H54 (cell line): ENCODE measurements around the gene SFN.

Experiments
- DNase-seq: peaks from one replicate; pipeline ENCODE4 v3.0.0; 2011; ENCODE audit warnings: low spot score, mixed read lengths; ENCODE audit not compliant: insufficient read length
- FAIRE-seq: peaks from 3 replicates; lab custom pipeline; 2011; peaks lifted over from hg19 to GRCh38; lab: Jason Lieb, UNC
- POLR2A ChIP-seq: IDR thresholded peaks from 2 replicates; pipeline ENCODE4 v1.6.1; 2011; ENCODE audit warnings: low read depth, mild to moderate bottlenecking, low read length

SFN gene

DNA sequence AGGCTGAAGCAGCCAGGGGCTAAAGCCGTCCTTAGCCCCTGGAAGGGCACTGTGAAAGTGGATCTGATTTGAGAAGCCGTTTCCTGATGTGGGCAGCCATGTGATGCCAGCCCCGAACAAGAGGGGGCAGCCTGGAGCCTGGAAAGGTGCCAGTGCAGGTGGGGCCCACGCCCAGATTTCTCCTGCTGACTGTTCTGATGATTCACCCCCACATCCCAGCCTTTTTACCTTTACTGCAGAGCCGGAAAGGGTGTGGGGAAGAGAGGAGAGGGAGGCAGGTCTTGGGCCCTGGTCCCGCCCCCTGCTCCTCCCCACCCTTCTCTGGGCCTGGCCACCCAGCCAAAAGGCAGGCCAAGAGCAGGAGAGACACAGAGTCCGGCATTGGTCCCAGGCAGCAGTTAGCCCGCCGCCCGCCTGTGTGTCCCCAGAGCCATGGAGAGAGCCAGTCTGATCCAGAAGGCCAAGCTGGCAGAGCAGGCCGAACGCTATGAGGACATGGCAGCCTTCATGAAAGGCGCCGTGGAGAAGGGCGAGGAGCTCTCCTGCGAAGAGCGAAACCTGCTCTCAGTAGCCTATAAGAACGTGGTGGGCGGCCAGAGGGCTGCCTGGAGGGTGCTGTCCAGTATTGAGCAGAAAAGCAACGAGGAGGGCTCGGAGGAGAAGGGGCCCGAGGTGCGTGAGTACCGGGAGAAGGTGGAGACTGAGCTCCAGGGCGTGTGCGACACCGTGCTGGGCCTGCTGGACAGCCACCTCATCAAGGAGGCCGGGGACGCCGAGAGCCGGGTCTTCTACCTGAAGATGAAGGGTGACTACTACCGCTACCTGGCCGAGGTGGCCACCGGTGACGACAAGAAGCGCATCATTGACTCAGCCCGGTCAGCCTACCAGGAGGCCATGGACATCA lies at the start of gene SFN:
SFN (plus strand) TSS at position 369 of the 904 bp plus-strand sequence; CDS start at position 433, 64 bp downstream.
- FAIRE-seq (peak; percentile 81), DNase-seq (peak; percentile 50)
- TF ChIP-seq POLR2A, result no peak

DNA sequence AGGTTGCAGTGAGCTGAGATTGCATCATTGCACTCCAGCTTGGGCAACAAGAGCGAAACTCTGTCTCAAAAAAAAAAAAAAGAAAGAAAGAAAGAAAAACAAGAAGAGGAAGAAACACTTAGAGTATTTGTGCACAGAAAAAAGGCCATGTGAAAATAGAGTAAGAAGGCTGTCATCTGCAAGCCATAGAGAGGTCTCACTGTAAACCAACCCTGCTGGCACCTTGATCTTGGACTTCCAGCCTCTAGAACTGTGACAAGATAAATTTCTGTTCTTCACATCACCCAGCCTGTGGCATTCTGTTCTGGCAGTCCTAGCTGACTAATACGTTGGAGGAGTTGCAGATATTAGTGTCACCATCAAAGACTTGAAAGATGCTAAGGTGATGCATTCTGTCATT lies 48.6 kb upstream of the SFN start:
- FAIRE-seq (no peak), DNase-seq (no peak)
- no peak for TF ChIP-seq POLR2A

DNA sequence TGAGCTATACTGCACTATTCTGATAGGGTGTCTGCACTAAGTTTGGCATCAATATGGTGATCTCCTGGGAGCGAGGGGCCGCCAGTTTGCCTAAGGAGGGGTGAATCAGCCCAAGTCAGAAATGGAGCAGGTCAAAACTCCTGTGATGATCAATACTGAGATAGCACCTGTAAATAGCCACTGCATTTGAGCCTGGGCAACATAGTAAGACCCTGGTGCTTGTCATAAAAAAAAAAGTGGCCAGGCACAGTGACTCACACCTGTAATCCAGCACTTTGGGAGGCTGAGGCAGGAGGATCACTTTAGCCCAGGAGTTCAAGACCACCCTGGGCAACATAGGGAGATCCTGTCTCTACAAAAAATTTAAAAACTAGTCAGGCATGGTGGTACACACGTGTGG lies 48.1 kb upstream of the SFN start:
- DNase-seq, result no peak
- FAIRE-seq, result no peak
- no peak for TF ChIP-seq POLR2A

DNA sequence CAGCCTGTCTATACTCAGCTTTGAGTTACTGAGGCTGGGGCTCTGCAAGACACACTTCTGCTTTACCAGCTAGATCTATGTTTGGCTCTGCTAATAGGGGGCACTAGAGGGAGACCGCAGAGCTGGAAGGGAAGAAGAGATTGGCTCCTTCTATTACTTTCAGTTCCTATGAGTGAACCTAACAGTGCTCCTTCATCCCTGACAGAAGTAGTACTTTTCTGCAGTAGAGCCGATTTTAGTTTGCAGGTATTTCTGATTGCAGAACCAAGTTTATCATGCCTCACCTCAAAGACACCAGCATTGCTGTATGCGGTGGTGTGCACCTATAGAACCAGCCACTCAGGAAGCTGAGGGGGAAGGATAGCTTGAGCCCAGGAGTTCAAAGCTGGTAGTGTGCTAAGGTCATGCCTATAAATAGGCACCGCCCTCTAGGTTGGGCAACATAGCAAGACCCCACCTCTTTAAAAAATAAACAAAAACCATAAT lies 42.1 kb upstream of the SFN start:
- FAIRE-seq (no peak), DNase-seq (no peak)
- TF ChIP-seq POLR2A, result no peak

DNA sequence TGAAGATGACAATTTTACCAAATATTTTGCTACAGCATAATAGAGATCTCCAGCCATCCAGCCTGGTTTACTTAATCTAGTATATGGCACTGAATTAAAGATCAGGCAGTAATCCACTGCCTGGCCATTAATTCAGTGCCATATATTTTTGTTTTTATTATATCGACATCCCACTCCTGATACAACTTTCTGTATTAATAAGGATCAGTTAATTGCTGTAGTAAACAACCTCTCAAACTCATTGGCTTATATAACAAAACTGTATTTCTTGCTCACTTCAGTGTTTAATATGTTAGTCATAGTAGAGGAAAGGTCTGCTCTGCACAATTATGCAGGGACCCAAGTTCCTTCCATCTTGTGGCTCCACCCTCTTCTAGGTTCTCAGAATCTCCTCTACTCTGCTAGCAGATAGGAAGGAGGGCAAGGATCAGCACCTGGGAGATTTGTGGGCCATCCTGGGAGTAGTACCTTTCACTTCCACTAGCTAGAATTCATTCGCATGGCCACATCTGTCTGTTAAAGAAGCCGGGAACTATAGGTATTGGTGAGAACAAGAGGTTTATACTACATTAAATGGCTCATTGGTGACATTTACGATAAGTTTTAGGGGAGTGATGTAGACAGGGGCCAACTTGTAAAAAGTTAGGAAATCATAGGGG lies 40.1 kb upstream of the SFN start:
- FAIRE-seq (no peak), DNase-seq (no peak)
- TF ChIP-seq POLR2A, result no peak

DNA sequence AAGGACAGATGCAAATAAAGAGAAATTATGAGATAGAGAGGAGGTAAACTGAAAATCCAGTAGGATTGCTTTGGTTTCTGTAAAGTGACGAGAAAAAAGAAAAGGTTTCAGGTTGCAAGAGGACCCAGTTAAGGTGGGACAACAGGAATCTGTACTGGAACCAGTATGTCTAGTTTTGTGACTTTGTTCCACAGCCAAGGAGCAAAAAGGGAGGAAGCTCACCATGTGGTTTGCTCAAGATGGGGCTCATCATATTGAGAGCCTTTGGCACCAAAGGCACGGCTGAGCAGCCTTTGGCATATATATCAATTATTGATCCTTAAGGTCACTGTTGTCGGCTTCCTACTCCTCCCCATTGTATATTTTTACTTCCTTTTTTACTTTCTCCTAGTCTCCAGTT lies 38.2 kb upstream of the SFN start:
- FAIRE-seq, result no peak
- no peak for TF ChIP-seq POLR2A
- no peak for DNase-seq

DNA sequence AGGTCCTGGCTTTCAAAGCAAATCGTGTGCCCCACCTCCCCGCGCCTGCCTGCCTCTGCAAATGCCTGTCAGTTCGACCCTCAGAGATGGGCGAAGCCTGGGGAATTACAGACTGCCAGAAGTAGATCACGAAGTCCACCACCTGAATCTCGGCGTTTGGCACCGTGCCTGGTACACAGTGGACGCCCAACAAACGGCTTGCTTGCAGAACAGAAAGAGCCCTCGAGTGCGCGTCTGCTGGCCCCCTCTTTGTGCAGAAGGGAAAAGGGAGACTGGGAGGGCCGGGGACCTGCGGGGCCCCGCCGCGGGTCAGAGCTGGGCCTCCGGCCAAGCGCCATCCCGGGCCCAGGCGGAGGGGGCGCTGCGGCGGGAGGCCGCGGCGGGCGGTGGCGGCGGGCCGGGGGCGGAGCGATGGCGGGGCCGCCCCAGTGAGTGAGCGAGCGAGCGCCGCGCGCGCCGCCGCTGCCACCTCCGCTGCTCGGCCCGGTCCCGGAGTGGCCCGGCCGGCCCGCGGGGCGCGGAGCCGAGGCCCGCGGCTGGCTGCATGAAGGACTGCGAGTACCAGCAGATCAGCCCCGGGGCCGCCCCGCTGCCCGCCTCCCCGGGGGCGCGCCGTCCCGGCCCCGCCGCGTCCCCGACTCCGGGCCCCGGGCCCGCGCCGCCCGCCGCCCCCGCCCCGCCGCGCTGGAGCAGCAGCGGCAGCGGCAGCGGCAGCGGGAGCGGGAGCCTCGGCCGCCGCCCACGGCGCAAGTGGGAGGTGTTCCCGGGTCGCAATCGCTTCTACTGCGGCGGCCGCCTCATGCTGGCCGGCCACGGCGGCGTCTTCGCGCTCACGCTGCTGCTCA lies 36.5 kb upstream of the SFN start, which contains the start of gene ZDHHC18:
ZDHHC18 (plus strand) TSS at position 428 of the 845 bp plus-strand sequence; CDS start at position 545, 117 bp downstream.
- peak; percentile 55; the same call in 1 of the 2 replicates for TF ChIP-seq POLR2A
- no peak for FAIRE-seq

DNA sequence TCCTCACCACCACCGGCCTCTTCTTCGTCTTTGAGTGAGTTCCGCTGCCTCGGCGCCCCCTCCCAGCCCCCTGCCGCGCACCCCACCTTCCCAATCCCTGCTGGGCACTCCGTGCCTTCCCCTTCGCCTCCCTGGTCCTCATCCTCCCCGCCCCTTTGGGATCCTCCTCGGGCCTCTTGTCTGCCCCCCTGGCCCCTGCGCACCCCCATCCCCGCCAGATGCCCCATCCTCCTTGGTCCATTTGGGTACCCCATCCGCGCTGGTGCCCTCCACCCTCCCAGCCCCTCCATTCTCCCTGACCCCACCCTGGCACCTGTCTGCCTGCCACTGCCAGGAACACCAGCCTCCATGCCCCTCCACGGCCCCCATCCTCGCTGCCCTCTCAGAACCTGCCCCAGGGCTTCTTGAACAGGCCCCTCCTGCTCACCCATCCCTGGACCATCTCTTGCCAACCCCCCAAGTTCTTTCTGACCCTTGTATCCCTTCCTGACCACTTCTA lies 35.8 kb upstream of the SFN start:
- no peak for TF ChIP-seq POLR2A
- DNase-seq (no peak), FAIRE-seq (no peak)

More for the DNA sequence above, 36.5 kb upstream of the SFN start, which contains the start of gene ZDHHC18:
- peak; percentile 61 for DNase-seq

DNA sequence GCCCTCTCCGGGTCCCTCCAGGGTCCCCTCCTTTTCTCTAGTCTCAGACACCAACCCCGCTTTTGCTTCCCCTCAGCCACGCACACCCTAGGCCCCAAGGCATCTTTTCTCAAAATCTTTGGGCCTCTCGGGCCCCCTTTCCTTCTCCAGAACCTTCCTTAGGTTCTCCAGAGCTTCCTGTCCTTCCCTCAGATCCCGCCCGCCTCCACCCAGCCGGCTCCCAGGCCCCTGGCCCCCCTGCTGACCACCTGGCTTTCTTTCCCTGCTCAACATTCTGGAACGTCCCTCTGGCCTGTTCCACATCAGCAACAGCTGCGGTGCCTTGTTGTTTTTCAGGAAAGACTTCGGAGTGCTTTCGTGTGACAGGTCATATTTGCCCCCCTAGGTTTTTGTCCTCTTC lies 35.3 kb upstream of the SFN start:
- no peak for FAIRE-seq
- TF ChIP-seq POLR2A, result no peak
- no peak for DNase-seq

DNA sequence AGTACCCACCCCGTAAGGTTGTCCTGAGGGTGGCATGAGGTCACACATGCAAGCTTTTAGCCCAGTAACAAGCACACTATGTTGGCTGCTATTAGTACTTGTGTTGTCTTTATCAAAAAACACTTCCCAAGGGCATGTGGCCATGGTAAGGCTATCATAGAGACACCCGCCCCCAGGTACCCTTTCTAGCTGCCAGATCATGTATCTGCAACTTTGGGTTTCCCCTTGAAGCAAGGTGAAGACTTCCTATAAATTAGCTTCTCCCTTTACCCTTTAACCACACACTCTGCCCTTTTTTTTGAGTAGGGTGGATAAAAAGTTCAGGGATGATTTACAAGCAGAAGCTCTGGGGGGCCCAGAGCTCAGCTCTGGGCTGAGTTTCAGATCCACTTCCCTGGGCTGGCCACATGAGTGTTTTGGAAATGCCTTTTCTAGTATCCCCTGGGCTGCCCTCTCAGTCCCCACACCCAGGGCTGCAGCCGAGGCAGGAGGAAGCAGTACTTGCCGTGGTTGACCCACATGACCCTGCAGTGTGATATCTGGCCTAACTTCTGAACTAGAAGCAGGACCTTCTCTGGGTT lies 34.4 kb upstream of the SFN start:
- TF ChIP-seq POLR2A, result no peak
- DNase-seq, result no peak
- FAIRE-seq, result no peak

DNA sequence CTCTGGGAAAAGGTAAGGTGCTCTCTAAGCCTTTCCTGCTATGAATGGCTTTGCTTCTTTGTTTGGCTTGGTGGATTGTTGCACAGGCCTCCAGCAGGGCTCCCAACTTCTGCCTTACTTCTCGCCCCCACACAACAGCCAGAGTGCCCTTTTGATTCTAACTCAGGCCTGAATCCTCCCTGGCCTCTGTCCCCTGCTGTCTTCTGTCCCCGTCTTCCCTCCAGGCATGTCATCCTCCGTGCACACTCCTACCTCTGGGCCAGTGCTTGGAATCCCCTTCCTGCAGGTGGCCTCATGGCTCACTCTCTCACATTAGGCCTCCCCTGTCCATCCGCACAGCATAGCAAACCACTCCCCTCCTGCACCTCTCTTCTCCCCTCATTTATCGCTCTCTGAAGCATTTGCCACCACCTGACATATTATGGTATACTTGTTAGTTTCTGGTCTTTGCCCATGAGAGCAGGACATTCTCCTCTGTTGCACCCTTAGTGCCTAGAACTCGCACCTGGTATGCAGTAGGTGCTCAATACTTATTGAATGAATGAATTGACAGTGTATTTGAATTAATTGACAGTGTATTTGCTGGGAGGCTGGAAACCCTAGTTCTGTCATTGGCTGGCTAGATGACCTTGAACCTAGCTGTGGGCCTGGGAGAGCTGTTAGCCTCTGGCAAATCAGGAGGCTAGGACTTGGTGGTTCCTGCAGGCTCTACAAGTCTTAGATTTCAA lies 33.6 kb upstream of the SFN start:
- FAIRE-seq (no peak), DNase-seq (no peak)
- no peak for TF ChIP-seq POLR2A

DNA sequence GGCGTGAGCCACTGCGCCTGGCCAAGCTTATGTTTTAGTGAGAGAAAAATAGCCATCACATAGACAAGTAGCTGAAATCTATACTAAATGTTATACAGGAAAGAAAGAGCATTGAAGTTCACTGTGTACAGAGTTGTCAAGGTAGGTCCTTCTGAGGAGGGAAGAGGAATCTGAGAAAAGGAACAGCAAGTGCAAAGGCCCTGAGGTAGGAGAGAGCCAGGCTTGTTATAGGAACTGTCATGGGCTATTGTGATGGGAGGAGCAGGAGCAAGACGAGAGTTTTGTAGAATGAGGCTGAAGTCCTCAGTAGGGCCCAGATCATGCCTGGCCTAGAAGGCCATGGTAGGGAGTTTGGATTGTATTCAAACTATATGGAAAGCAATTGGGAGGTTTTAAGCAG lies 31.9 kb upstream of the SFN start:
- DNase-seq (no peak), FAIRE-seq (no peak)
- no peak for TF ChIP-seq POLR2A
